Measurements from ENCODE around the gene ZNF487. TPM values are rescaled to one million over a fixed set of nuclear protein-coding genes. Genes with fewer than 3 reads are reported as not detected.
A peak's percentile ranks its signal among the peaks of the same experiment; 100 is the strongest.

Gene ZNF487
- total RNA-seq, 4 donors from 2014 or later = 3.7 to 9.2 (median 6.8) TPM

DNA sequence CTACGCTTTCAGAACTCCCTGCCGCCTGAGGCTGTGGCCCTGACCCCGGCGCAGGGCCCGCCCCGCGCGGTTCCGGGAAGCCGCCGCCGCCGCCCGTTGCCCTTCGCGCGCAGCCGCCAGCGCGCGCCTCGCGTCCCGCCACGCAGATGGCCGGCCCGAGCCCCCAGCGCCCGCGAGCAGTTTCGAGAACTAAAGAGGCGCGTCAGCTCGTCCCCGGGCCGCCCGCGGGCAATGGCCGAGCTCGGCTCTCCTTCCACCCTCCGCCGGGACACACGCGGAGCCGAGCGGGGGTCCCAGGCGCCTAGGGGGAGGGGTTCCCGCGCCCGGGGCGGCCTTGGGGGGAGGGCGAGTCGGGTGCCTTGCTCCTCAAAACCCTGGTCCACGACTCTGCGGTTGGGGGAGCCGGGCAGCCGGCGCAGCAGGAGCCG lies 29.7 kb upstream of the ZNF487 start:
- no peak for TF ChIP-seq CTCF (IDR thresholded peaks at IDR 0.05)
- ATAC-seq (ENCODE audit: low FRiP score) (no peak), DNase-seq (ENCODE audit: low spot score) (no peak)

GRCh38 chr10:43407576-43408330 lies 29.2 kb upstream of the ZNF487 start:
- TF ChIP-seq CTCF (IDR thresholded peaks at IDR 0.05) = peak in 1 of 3 donors; percentile 45
- DNase-seq (ENCODE audit: low spot score) (peak; percentile 83), ATAC-seq (ENCODE audit: low FRiP score) (peak; percentile 63)

- DNase-seq (ENCODE audit: low spot score) = no peak
- no peak for TF ChIP-seq CTCF (IDR thresholded peaks at IDR 0.05)
- no peak for ATAC-seq (ENCODE audit: low FRiP score)
These were observed 28.6 kb upstream of the ZNF487 start for GRCh38 chr10:43408331-43408709.

DNA sequence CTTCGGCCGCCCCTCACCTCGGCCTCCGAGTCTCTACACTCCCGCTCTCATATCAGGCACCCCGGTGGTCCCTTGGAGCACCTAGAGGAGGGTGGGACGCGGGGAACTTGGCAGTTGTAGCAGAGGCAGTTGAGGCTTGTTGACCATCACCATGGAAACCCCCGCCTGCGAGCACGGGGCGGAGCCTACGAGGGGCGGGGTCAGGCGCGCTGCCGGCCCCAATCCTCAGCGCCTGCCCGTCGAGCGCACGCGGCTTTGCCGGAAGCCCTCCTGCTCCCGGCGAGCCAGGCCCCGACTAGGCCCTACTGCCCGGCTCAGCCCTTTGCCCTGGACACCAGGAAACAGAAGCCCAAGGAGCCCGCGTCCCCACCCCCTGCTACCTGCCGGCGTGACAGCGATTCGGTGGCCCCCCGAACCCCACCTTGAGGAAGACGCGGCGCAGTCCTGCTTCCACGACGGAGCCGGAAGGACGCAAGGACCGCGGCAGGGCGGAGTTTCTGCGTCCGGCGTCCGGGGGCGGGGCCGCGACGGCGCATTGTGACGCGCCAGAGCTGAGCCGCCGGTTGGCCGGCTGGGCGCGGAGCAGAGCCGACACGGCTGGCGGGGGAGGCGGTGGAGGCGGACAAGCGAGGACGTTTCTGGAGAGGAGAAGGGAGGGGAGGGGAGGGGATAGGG lies 28.1 kb upstream of the ZNF487 start, which contains the start of gene HNRNPF:
HNRNPF (minus strand) TSS at position 477 of the 675 bp plus-strand sequence. CDS start 21,302 bp downstream, outside the sequence.
- DNase-seq (ENCODE audit: low spot score) (peak; percentile 73), ATAC-seq (ENCODE audit: low FRiP score) (peak; percentile 94)
- no peak for TF ChIP-seq CTCF (IDR thresholded peaks at IDR 0.05)

- DNase-seq (ENCODE audit: low spot score) (no peak), ATAC-seq (ENCODE audit: low FRiP score) (peak; percentile 1)
- no peak for TF ChIP-seq CTCF (IDR thresholded peaks at IDR 0.05)
These were observed 27.4 kb upstream of the ZNF487 start for GRCh38 chr10:43409385-43410109.

DNA sequence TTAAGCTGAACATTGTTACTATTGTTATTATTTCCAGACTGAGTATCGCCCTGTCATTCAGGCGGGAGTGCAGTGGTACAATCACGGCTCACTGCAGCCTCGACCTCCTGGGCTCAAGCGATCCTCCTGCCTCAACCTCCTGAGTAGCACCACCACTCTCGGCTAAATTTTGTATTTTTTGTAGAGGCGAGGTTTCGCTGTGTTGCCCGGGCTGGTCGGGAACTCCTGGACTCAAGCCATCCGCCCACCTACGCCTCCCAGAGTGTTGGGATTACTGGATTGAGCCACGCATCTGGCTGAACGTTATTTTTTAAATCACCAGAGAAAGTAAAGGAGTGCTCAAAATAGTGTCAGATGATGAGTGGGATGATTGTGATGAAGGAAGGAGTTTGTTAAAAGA lies 26.6 kb upstream of the ZNF487 start:
- TF ChIP-seq CTCF (IDR thresholded peaks at IDR 0.05) = no peak
- no peak for DNase-seq (ENCODE audit: low spot score)
- ATAC-seq (ENCODE audit: low FRiP score) = no peak

Measured in omental fat pad (tissue), 4 donors.